G401.6 (cell line): ENCODE data around the gene APOA1.
"Not testable (repeated sequence)": the region's sequence is repeated elsewhere in the genome, so short reads cannot be mapped to it uniquely, and the experiment has no call there.

ENCODE experiments used
- FAIRE-seq: peaks from 2 replicates; lab custom pipeline; 2012; peaks lifted over from hg19 to GRCh38; lab: Jason Lieb, UNC

Gene APOA1

DNA sequence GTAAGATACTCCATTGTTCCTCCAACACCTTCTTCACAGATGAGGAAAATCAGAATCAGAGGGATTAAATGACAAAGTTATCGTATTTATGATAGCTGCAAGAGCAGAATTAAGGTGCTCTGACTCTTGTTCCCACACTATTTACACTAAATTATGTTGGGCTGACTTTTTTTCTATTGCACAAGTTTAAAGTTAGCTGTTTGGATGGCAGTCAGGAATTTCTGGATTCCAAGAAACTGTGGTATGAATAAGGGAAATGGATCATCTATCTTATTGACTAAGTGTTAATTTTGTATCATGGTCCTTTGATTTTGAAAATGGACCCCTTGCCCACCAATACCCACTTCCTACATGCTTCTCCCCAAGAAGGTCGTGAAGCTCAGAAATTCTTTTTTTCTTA is 19.9 kb upstream of the APOA1 start:
- no peak for FAIRE-seq

DNA sequence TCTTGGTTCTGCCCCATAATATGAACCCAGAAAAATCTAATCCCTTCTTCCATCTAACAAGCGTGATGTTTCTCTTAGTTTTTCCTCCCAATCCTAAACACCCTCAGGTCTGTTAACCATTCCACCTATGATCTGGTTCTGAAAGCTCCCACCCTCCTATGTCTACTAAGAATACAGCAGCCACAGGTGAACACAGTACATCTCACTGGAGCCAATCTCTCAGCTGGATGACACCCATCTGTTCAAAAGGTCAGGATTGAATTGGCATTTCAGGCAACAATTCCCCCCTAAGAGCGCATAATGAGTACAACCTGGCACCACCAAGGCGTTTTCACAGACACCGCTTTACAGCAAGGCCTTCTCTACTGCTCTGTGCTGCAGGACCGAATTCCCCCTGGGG is 19.0 kb upstream of the APOA1 start:
- no peak for FAIRE-seq

DNA sequence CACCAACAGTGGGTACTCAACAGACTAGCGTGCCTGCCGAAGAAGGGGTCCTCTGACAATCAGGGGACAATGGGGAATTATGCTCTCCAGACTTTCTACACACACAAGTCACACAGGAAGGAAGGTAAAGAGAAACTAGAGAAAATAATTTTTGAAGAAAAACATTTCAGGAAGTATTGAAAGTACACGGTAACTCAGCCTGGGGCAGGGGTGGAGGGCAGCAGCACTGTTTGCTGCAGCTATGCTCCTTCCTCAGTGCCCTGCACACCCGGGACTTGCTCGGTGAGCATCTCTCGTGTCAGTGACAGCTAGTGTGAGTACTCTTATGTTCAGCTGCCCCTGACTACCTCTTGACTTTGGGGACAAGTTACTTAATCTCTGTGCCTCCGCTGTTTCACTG is 18.0 kb upstream of the APOA1 start:
- no peak for FAIRE-seq

DNA sequence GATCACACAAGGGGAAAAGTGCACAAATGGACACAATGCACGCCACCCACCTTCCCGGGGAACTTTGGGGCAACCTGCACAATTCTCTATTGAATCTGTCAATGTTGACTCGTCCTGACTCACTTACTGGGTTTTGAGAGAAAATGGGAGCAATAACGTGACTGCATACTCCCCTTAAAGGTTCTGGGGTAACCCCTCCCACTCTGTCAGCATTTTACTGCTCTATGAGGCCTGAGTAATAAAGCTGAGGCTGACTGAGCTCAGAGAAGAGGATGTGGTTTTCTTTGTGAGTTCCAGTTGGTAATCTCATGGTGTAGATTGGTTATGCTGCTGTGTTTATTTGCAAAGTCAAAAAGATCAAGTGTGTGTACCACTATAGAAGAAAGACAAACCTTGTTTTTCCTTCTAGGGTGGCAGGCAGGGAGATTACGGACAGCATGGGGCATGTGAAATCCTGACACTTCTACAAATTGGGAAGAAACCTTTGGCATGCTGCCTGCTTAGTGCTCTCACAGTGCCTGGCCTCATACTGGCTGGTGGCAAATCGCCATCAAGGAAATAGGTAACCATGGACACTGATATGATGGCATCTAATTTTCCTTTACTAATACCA is 16.1 kb upstream of the APOA1 start:
- FAIRE-seq: no peak

DNA sequence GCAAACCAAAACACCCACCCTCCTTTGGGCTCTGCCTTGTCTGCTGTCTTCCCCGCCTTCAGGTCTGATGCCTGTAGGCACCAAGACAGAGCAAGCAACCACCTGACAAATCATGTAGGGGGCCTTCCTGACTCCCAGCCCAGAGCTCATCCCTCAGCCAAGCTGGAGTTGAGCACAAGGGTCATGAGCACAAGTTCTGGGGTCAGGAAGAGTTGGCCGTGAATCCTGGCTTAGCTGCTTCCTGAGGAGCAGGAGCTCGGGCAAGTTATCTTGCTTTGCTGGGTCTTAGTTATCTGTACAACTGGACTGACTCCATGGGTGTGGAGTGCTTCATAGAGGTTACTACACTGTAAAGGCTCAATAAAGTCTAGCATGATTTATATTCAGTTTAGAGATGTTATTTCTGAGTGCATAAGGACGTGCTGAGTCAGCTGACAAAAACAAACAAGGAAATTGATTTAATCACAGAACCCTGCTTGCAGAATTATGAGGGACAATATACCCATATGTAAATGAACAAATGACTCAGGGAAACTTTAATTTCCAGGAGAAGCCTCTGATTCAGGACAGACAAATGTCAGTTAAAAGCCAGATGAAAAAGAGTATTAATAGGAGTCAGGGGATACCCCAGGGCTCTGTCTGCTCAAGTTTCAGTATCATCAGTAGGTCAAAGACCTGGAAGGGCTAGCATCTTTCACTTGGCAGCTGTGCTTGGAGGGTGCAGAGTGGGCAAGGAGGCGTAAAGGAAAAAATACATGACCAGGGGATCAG is 15.0 kb upstream of the APOA1 start:
- FAIRE-seq: no peak

DNA sequence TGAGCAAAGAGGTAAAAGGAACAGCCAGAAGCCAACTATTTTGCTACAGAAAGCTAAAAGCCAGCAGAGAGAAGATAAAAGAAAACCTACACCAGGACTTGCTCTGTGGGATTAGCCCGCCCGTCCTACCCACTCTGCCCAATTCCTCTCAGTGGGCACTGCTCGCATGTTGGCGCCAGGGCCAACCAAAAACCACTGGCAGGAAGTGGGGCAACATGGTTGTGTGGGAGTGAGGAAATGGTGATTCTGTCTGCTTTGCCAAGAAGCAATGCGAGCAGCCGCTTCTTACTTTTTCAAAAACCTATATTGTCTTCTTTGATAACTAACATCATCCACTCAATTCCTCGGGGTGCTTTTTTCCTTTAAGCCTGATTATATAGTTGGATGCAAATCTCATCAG is 14.2 kb upstream of the APOA1 start:
- no peak for FAIRE-seq

DNA sequence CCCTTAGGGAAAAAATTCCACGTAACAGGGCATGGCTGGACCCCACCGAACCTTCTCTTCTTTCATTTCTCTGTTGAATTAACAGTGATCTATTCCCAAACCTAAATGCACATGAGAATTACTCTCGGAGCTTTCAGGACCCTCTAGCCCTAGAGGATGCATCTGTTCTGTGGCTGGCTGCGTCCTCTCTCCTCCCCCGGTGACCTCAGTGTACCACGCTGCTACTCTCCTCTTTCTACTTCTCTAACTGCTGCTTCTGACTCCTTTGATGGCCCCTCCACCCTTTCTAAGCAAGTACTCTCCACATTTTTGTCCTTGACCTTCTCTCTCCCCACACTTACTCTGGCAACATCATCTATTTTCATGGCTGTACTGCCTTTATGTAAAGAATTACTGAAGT is 12.1 kb upstream of the APOA1 start:
- FAIRE-seq: no peak

DNA sequence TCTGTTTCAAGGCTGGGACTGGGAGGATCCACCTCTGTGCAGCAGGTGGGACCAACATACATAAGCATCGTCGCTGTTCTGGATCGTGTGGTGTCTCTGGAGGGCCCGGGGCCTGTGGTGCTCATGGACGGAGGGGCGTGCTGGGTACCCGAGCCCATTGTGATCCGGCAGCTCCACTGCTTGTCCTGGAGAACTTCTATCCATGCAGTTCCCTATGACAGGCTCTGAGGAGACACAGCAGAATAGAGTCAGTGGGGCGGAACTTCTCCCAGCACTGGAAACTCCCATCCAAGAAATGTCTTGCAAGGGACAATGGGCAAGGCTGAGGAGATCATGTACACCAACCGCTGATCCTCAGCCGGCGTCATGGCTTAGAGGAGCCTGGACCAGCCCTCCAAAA is 11.6 kb upstream of the APOA1 start:
- no peak for FAIRE-seq

DNA sequence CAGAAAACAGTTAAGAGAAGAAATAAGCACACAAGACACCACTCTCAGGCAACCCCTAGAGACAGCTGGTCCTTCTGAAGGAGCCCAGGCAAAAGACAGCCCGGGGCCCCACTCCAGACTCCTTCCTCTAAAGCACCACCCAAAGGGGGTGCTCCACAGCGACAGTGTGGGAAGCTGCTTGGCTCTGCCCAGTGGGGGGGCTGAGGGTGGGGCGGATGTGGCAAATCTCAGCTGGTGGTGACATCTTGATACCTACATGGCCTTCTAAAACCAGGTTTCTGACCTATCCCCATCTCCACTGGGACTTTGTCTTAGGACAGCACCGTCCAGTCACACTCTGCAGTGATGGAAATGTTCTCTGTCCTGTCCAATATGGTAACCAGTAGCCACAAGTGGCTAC is 10.2 kb upstream of the APOA1 start:
- FAIRE-seq: no peak

DNA sequence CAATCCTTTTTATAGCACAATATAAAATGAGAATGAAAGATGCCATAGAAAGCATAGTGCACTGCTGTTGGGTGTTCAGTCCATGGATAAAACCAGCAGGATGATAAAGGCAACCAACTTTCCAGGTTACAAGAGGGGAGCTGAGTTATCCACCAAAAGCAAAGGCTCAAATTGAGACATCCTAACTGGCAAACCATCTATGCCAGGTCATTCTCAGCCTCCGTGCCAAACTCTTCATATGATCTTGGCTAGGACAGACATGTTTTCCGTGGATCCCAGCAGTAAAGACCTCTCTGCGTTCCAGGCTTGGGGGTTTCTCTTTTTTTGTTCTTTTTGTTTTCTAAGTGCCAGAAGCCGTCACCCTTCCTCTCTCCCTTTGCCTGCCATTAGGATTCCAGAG is 7.3 kb upstream of the APOA1 start:
- FAIRE-seq: no peak

DNA sequence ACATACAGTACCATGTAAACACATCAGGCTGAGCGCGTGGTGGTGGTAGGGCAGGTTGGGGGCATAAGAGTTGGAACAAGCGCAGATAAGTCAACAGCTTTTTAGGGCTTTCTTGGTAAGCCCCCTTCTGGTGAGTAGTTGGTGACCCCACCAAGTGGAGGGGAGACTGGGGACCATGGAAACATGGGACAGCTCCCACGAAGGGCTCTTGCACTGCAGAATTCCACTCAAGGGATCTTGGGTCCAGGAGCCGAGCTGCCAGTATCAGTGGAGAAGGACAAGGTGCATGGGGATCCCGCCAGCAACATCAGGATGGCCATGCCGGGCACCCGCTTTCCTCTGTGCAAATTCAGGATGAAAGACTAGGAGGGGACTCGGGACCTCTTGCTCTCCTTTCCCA is 6.2 kb upstream of the APOA1 start:
- FAIRE-seq: no peak

DNA sequence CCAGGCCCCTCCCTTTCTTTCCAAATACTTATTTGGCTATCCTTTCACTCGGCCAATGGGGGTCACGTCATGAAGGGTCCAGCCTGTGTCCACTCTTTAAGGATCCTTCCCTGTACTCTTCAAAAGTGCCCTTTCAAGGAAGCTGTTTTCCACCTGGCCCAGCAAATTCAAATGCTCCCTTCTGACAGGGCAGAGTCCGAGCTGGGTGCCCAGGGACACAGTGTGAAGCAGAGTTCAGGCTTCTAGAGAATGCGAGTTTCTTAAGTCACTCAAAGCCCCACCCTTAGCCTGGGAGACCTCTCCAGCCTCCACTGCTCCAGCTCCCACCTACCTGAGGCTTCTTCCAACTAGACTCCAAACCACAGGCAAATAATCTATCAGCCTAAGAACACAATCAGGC is 5.5 kb upstream of the APOA1 start:
- no peak for FAIRE-seq

DNA sequence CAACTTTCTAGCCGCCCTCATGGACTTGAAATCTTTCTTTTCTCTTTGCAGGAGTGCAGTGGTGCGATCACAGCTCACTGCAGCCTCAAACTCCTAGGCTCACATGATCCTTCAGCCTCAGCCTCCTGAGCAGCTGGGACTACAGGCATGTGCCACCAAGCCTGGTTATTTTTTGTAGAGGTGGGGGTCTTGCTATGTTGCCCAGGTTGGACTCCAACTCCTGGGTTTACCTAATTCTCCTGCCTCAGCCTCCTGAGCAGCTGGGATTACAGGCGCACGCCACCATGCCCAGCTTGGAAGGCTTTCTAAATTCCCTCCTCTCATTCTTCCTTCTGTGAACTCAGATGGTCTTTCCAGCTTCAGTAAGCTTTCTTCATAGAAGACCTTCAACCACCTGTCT is 4.7 kb upstream of the APOA1 start:
- FAIRE-seq: no peak

DNA sequence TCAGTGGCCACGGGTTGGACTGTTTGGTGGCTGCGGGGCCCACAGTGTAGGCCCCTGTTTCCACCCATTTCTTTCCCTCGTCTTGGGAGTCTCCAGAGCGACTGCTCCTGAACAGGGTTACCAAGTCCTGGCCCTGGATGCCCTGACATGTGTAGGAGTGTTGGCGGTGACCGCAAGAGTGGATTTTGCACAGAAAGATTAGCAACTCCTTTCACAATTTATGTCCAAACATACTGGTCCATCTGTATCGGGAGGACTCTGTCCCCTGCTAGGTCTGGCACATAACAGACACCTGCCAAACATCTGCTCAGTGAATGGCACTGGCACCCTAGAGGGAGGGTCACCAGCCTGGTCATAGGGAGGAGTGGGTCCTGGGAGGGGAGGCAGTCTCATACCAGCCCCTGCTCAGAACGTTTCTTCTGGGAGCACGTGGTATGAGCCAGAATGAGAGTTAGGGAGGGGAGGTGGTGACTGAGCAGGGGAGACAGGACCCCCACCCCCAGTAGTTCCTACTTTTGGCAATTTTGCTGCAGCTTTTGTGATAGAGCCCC is 3.4 kb upstream of the APOA1 start:
- no peak for FAIRE-seq

DNA sequence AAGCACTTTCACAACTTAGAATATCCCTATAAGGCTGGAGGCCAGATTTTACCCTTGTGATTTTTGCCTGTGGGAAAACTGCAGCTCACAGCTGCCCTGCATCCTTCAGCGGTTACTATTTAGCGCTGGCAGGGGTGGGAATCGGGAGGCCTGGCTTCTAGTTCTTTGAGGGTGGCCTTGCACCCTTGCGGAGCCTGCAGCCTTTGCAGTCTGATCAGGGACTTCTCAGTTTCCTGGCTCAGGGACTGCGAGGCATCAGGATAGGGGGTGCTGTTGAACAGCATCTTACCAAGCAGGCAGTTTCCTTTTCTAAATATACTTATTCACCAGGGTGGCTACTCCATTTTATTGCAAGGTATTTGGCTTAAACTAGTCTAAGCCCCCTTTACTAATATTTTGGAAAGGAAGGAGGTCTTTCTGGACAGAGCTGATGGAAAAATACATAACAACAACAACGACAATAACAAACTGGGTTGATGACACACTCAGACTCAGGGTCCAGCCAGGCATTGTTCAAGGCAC is 2.9 kb upstream of the APOA1 start:
- FAIRE-seq: no peak

DNA sequence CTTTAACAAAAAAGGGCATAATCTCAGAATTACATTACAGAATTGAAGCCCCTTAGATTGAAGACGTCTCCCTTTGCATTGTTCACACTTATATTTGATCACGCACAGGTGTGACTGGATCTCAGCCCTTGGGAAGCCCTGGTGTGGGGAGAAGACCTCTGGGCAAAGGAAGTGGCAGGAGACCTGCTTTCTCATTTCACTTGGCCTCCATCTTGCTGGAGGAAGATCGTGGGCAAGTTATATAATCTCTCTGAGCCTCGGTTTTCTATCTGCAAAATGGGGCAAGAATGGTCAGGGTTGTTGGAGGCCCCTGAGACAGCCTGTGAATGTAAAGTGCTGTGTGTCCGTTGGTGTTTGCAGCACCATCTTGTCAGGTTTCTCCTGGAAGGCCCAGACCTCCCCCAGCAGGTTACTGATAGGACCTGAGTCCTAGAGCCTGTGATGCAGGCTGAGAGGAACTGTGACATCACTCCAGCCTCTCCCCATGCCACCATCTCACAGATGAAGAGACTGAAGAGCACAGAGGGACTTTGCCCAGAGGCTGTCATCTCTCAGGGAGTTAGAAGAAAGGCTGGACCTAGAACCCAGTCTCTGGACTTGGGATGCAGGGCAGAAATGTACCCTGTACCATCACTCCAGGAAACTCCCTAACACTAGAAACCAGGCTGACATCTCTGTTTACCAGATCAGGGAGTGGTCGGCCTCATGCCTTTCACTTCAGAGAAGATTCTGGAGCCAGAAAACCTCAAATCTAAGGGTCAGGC is 1.1 kb upstream of the APOA1 start:
- FAIRE-seq: no peak

DNA sequence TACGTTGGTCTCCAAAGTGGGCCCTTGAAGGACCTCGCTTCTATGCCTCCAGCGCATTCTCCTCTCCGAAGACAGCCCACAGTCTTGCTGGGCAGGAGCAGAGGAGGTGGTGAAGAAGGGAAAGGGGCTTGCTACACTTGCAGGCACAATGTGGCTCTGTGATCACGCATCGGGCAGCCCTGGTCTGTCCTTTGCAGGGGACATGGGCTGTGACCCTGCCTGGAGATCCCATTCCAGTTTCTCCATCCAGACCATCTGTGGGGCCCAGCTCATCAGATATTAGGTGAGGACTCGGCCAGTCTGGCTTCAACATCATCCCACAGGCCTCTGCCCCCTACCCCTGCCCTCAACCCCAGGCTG is 810 bp downstream of the APOA1 start:
- FAIRE-seq: no peak

DNA sequence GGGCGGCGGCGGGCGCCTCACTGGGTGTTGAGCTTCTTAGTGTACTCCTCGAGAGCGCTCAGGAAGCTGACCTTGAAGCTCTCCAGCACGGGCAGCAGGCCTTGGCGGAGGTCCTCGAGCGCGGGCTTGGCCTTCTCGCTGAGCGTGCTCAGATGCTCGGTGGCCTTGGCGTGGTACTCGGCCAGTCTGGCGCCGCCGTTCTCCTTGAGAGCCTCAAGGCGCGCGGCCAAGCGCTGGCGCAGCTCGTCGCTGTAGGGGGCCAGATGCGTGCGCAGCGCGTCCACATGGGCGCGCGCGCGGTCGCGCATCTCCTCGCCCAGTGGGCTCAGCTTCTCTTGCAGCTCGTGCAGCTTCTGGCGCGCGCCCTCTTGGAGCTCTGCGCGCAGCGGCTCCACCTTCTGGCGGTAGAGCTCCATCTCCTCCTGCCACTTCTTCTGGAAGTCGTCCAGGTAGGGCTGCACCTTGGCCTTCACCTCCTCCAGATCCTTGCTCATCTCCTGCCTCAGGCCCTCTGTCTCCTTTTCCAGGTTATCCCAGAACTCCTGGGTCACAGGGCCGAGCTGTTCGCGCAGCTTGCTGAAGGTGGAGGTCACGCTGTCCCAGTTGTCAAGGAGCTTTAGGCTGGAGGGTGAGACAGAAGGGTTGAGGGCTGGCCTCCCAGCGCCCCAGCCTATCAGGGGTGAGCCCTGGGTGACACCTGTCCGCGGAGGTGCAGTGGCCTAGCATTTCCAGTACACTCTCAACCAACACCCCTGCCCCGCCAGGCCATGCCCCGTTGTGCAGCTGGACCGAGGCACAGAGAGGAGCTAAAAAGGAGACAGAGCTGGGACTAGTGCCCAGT is 1.4 kb downstream of the APOA1 start:
- no peak for FAIRE-seq

DNA sequence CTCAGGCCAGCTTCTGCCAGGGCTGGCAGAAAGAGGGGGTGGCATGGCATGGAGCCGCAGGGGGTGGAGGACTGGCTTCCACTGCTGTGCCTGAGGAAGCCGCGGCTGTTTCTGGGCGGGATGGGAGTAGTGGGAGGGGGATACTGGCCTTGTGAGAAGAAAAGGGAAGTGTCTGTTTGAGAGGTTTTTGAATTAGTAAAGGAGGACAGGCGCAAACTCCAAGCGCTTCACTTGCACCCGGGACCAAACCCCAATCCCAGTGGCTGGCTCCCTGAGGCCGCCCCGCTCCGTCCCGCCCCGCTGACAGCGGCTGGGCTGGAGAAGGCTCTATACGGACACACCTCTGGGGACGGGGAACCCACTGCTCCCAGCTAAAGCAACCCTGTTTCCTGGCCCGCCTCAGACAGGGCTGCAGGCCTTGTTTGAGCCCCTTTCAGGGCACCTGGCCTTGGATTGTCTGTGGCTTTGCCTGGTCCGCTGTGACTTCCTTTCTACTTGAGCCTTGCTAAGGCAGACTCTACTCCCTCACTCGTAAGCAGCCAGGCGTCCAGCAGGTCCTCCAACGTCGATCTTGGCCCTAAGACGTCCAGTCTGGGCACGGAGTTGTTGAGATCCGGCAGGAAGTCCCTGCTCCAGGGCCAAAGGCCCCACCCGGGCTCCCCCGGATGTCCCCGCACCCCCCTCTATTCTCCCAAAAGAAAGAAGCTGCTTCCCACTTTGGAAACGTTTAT is 2.2 kb downstream of the APOA1 start:
- FAIRE-seq: no peak

DNA sequence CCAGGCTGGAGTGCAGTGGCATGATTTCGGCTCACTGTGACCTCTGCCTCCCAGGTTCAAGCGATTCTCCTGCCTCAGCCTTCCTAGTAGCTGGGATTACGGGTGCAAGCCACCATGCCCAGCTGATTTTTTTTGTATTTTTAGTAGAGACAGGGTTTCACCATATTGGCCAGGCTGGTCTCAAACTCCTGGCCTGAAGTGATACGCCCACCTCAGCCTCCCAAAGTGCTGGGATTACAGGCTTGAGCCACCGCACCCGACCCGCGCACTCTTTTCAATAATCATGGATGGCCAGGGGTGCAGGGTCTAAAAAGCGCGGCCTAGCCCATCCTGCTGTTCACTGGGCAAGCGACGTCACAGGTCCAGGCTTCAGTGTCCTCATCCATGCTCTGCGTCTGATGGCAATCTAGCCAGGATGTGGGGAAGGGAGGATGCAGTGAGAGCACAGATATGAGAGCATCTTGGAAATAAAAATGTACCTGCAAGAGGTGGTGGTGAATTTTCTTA is 2.8 kb downstream of the APOA1 start:
- FAIRE-seq: not testable (repeated sequence)

DNA sequence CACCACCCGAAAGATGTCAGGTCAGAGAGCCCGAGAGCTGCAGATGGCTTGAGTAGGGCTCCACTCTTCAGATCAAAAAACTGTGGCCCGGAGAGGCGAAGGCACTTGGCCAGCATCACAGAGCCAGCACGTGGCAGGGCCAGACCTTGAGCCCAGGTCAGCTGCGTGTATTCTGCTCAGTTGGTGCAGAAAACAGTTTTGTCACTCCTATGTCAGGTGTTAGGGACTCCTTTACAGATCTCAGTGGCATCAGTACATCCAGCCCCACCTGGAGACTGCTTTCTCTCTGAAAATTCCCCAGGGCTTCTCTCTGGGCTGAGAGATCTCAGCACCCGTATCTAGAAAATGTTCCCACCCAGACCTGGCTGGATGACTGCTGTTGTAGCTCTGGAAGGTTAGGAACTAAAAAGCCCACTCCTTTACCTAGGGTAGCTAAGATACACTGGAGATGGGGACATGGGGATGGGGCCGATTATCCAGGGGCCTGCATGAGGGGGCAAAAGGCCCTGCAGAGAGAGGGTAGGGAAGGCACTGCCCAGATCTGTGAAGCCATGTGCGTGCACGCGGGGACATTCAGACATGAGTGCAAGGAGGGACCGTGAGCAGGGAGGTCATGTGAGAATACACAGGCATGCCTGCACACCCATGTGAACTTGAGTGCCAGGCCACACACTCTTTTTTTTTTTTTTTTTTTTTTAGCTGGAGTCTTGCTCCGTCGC is 3.4 kb downstream of the APOA1 start:
- no peak for FAIRE-seq
